GM12875 (cell line): ENCODE measurements around the gene SLC5A5.

ENCODE experiments used
- H3K4me3 ChIP-seq: one replicate; pipeline ENCODE4 v1.5.1; 2011; ENCODE audit warnings: low read depth, low read length, control low read depth
- TF ChIP-seq, protein P1 (sequence below): IDR thresholded peaks from 2 replicates; pipeline ENCODE4 v1.5.1; 2011; ENCODE audit warnings: low read depth, mild to moderate bottlenecking, control low read depth, inconsistent platforms, low read length, moderate library complexity, borderline replicate concordance; ENCODE audit not compliant: insufficient read depth

Gene SLC5A5

DNA sequence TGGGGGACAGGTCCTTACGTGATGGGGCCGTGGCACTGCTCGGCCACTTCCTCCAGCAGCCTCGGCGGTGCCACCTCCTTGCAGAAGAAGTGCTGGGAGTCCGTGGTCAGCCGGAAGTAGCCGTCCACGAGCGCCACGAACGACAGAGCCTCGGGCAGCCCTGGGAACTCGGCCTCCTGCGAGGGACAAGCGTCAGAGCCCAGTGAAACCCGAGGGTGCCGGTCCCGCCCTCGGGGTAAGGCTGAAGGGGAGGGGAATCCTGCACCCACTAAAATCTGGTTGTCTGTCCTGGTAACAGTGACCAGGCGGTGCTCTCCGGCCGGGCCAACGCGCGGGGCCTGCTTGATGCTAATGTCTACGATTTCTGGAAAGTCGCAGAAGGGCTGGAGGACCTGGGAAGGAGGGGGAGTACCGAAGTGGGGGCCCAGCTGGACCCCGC, 30.4 kb upstream of the SLC5A5 start:
- H3K4me3 ChIP-seq = no peak overlapping the region

DNA sequence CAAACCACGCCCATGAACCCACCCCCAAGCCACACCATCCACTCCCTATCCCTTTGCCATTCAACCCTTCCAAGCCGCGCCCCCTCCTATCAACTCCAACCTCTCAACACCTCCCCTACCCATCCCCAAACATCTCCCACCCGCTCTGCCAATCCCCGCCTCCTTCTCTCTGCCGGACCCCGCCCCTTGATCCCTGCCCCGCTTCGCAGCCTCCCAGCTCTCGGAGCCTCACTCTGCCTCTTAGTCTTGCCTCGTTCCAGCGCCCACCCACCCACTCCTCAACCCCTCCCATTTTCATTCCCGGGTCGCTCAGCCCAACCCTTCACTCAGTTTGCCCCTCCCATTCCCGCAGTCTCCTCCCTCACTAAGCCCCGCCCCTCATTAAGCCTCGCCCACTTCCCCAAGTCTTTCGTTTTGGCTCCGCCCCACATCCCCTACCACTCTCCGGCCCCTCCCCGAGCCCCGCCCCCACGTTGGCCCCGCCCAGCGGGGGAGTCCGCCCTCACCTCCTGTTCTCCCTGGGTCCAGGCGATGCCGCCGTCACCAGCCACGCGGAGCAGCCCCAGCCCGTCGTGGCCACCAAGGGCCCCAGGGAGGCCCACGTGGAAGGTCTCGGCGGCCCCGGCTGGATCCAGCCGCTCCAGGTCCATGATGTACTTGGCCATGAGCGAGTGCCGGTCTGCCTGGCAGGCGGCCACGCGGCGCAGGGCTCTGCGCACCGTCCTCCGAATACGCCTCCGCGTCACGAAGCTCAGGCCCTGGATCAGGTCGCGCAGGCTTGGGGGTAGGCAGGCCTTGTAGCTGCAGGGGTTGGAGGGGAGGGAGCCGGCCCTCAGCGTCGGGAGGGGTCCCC, 29.7 kb upstream of the SLC5A5 start:
- no peak overlapping the region for H3K4me3 ChIP-seq
- TF ChIP-seq, protein P1, sequence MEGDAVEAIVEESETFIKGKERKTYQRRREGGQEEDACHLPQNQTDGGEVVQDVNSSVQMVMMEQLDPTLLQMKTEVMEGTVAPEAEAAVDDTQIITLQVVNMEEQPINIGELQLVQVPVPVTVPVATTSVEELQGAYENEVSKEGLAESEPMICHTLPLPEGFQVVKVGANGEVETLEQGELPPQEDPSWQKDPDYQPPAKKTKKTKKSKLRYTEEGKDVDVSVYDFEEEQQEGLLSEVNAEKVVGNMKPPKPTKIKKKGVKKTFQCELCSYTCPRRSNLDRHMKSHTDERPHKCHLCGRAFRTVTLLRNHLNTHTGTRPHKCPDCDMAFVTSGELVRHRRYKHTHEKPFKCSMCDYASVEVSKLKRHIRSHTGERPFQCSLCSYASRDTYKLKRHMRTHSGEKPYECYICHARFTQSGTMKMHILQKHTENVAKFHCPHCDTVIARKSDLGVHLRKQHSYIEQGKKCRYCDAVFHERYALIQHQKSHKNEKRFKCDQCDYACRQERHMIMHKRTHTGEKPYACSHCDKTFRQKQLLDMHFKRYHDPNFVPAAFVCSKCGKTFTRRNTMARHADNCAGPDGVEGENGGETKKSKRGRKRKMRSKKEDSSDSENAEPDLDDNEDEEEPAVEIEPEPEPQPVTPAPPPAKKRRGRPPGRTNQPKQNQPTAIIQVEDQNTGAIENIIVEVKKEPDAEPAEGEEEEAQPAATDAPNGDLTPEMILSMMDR = no peak

More for the DNA sequence above, 30.4 kb upstream of the SLC5A5 start:
- TF ChIP-seq, protein P1 = no peak

DNA sequence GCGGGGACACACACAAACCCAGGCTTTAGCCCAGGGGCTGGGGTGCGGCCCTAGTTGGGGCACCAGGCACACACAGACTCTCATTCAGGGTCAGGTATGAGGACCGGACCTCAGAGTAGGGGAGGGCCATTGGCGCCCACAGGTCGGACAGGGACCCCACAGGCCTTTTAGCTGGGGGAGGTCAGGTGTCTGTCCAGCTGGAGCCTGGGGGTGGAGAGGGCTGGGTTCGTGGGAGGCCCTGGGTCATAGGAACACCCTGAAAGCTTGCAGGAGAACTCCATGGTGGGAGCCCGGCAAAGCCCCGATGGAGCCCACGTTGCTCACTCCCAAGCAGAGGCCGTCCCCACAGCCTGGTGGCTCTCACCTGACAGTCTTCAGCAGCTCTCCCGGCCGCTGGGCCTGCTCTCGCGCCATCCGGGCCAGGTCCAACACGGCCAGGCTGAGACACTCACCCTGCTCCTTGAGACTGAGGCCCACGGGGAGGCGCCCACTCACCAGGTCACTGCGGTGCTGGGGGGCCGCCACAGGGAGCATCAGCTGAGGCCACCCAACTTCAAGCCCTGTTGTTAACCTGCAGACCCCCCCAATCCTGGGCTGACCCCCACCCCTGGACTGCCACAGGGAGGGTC, 29.0 kb upstream of the SLC5A5 start:
- H3K4me3 ChIP-seq = no peak overlapping the region
- TF ChIP-seq, protein P1 = no peak

DNA sequence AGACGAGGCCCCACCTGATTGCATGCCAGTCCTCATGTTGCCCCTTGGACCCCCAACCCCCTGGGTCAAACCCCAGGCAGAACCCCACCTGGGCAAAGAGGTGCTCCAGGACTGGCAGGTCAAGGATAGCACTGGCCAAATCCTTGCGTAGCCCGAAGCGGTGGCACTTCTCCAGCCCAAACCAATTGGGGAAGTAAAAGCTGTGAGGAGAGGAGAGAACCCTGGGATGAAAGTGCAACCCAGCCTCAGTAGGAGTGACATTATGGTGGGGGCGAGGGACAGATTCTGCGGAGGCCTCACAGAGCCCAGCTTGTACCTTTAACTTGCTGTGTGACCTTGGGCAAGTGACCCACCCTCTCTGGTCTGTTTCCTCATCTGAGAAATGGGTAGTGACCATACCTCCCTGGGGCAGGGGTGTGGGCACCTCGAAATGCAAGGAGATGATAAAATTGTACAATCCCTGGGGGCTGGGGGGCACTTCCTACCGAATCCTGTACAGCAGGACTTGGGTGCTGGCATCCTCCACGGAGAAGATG, 28.4 kb upstream of the SLC5A5 start:
- TF ChIP-seq, protein P1 = no peak
- H3K4me3 ChIP-seq = no peak overlapping the region

DNA sequence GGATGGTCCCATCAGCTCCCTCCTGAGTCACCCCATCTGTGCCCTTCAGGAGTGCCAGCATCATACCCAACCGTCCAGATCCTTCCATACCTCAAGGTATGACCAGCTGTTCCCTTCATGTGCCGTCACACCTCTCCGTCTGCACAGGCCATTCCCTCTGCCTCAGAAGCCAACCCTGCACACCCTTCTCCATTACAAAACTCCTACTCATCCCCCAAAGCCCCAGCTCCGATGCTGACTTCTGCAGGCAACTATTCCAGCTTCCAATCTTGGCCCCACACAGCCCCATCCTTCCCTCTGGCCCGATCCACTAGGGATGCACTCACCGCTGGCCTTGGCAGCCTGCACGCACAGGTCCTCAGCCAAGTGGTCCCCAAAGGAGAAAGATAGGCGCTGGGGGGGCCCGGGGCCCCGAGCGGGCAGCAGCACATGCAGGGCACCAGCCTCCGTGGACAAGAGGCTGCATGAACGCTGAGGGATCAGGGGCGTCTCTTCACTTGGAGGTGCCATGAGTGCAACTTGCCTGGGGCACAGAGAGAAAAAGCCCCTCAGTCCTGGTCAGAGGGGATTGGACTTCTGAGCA, 27.7 kb upstream of the SLC5A5 start:
- TF ChIP-seq, protein P1 = no peak
- H3K4me3 ChIP-seq = no peak overlapping the region

DNA sequence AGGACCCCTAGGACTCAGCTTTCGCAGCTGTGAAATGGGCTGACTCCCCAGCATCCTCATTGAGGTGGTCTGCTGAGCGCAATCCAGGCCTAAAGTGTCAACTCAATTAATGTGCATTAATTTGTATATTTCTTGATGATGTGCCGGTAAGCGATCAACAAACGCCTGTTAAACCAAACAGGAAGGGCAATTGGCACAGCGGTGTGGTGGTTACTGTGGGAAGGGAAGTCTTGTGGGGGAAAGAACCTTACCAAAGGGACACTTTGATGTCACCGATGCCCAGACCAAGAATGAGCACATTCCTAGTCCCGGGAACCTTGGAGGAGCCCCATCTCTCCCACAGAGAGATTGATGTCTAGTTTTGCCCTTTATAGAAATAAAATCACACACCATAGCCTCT, 25.6 kb upstream of the SLC5A5 start:
- TF ChIP-seq, protein P1 = no peak
- no peak overlapping the region for H3K4me3 ChIP-seq
